Thymus (tissue), 11 donors: Measurements from ENCODE around the gene TRIM72. TPM values are rescaled to one million over a fixed set of nuclear protein-coding genes. Genes with fewer than 3 reads are reported as not detected.
A peak's percentile ranks its signal among the peaks of the same experiment; 100 is the strongest.

Experiments
- DNase-seq, 9 donors: peaks; one replicate each; pipeline ENCODE4 v3.0.0-alpha.2; 2013; ENCODE audit warnings: low spot score in 9 of 9, low read depth in 6 of 9, missing footprints in 1 of 9
- H3K27ac ChIP-seq, 2 donors: one replicate each; pipeline ENCODE4 v1.5.1; 2013; ENCODE audit warnings: control low read depth in 1 of 2, low read depth in 1 of 2, low read length in 1 of 2, mild to moderate bottlenecking in 1 of 2, moderate library complexity in 1 of 2
- H3K27me3 ChIP-seq, 2 donors: one replicate each; pipeline ENCODE4 v1.5.1; 2013; ENCODE audit warnings: low read length in 1 of 2; ENCODE audit not compliant: control insufficient read depth in 2 of 2, insufficient read depth in 1 of 2
- H3K36me3 ChIP-seq, 2 donors: one replicate each; pipeline ENCODE4 v1.5.1; 2013; ENCODE audit warnings: low read length in 1 of 2, mild to moderate bottlenecking in 1 of 2, moderate library complexity in 1 of 2; ENCODE audit not compliant: control insufficient read depth in 2 of 2, insufficient read depth in 2 of 2
- H3K4me1 ChIP-seq, 2 donors: one replicate each; pipeline ENCODE4 v1.5.1; 2013; ENCODE audit warnings: low read length in 2 of 2; ENCODE audit not compliant: control insufficient read depth in 2 of 2, insufficient read depth in 2 of 2
- H3K4me3 ChIP-seq, 2 donors: one replicate each; pipeline ENCODE4 v1.5.1; 2013; ENCODE audit warnings: low read length in 2 of 2, control low read depth in 1 of 2, mild to moderate bottlenecking in 1 of 2
- H3K9me3 ChIP-seq, 2 donors: one replicate each; pipeline ENCODE4 v1.5.1; 2013; ENCODE audit warnings: low read length in 1 of 2, mild to moderate bottlenecking in 1 of 2; ENCODE audit not compliant: control insufficient read depth in 2 of 2, insufficient read depth in 1 of 2
- WGBS: extraction: QIAGEN DNeasy Blood & Tissue Kit; methylation state at CpG from one replicate; pipeline ENCODE4 v1.1.7; 2013; 5-methylcytosine and 5-hydroxymethylcytosine counted together
- polyA plus RNA-seq: library from polyadenylated mRNA; stranded (reverse); fragments of 200-250 nt; gene quantifications from one replicate; pipeline ENCODE4 v1.2.3, GENCODE V29; 2013
- total RNA-seq: library from RNA; stranded (reverse); fragments of 120-200 nt; gene quantifications from one replicate; pipeline ENCODE4 v1.2.4, GENCODE V29; 2013
- donor health status: healthy.

The TRIM72 gene
- total and polyA plus RNA-seq, 2 donors: 0.19 to 0.50 TPM

- Histone ChIP-seq H3K27me3 (no peaks in the 10 kb centered on the region), H3K4me3 (peak overlapping the region; percentile 90 to 99), H3K36me3 (peaks cover 53 to 60% of the 10 kb centered on the region in 2 donors), H3K27ac (no peak overlapping the region), H3K9me3 (no peaks in the 10 kb centered on the region), H3K4me1 (peaks cover 25 to 58% of the 10 kb centered on the region in 2 donors)
- no peak for DNase-seq
- WGBS: 63% methylated on average over 7 of the region's 7 CpGs
Measured at GRCh38 chr16:31182391-31182790, 31.5 kb upstream of the TRIM72 start.

- Histone ChIP-seq H3K27ac (no peak overlapping the region), H3K4me1 (peaks cover 18 to 47% of the 10 kb centered on the region in 2 donors), H3K36me3 (peaks cover 66 to 73% of the 10 kb centered on the region in 2 donors), H3K9me3 (no peaks in the 10 kb centered on the region), H3K27me3 (no peaks in the 10 kb centered on the region), H3K4me3 (no peak overlapping the region)
- 95% methylated on average over 10 of the region's 10 CpGs for WGBS
- DNase-seq: no peak
Measured at GRCh38 chr16:31183432-31184428, 30.2 kb upstream of the TRIM72 start.

- H3K36me3 ChIP-seq: peaks cover 74 to 85% of the 10 kb centered on the region in 2 donors
- no peak overlapping the region for H3K4me3 ChIP-seq
- 98% methylated on average over 14 of the region's 14 CpGs for WGBS
- no peaks in the 10 kb centered on the region for H3K27me3 ChIP-seq
- DNase-seq: no peak
- no peaks in the 10 kb centered on the region for H3K9me3 ChIP-seq
- peaks cover 16 to 39% of the 10 kb centered on the region in 2 donors for H3K4me1 ChIP-seq
- H3K27ac ChIP-seq: no peak overlapping the region
Measured at GRCh38 chr16:31184888-31185287, 29.0 kb upstream of the TRIM72 start.

GRCh38 chr16:31185339-31185738, 28.6 kb upstream of the TRIM72 start:
- Histone ChIP-seq H3K27ac (no peak overlapping the region), H3K4me3 (no peak overlapping the region), H3K27me3 (no peaks in the 10 kb centered on the region), H3K4me1 (peaks cover 16 to 39% of the 10 kb centered on the region in 2 donors), H3K9me3 (no peaks in the 10 kb centered on the region), H3K36me3 (peaks cover 78 to 90% of the 10 kb centered on the region in 2 donors)
- DNase-seq: no peak
- WGBS: 93% methylated on average over 5 of the region's 5 CpGs

GRCh38 chr16:31186176-31186575, 27.7 kb upstream of the TRIM72 start:
- Histone ChIP-seq H3K4me3 (no peak overlapping the region), H3K36me3 (peaks cover 87 to 97% of the 10 kb centered on the region in 2 donors), H3K27ac (no peak overlapping the region), H3K4me1 (peaks cover 16 to 39% of the 10 kb centered on the region in 2 donors), H3K27me3 (no peaks in the 10 kb centered on the region), H3K9me3 (no peaks in the 10 kb centered on the region)
- DNase-seq: peak in 1 of 9 donors; percentile 56
- WGBS: 45% methylated on average over 7 of the region's 7 CpGs

GRCh38 chr16:31186930-31187807, 26.8 kb upstream of the TRIM72 start:
- no peaks in the 10 kb centered on the region for H3K27me3 ChIP-seq
- H3K4me1 ChIP-seq: peaks cover 14 to 30% of the 10 kb centered on the region in 2 donors
- no peak overlapping the region for H3K27ac ChIP-seq
- no peaks in the 10 kb centered on the region for H3K9me3 ChIP-seq
- DNase-seq: no peak
- peaks cover 96 to 99% of the 10 kb centered on the region in 2 donors for H3K36me3 ChIP-seq
- H3K4me3 ChIP-seq: no peak overlapping the region
- WGBS: 97% methylated on average over 10 of the region's 10 CpGs

- no peak overlapping the region for H3K27ac ChIP-seq
- H3K4me3 ChIP-seq: no peak overlapping the region
- peaks cover 8 to 24% of the 10 kb centered on the region in 2 donors for H3K4me1 ChIP-seq
- no peaks in the 10 kb centered on the region for H3K9me3 ChIP-seq
- WGBS: 96% methylated on average over 8 of the region's 8 CpGs
- no peak for DNase-seq
- peaks cover 96 to 99% of the 10 kb centered on the region in 2 donors for H3K36me3 ChIP-seq
- H3K27me3 ChIP-seq: no peaks in the 10 kb centered on the region
Measured at GRCh38 chr16:31187808-31188189, 26.1 kb upstream of the TRIM72 start.

GRCh38 chr16:31188450-31189411, 25.2 kb upstream of the TRIM72 start:
- H3K36me3 ChIP-seq: peaks cover 96 to 99% of the 10 kb centered on the region in 2 donors
- WGBS: 97% methylated on average over 3 of the region's 3 CpGs
- H3K27me3 ChIP-seq: no peaks in the 10 kb centered on the region
- H3K4me3 ChIP-seq: no peak overlapping the region
- H3K27ac ChIP-seq: no peak overlapping the region
- no peaks in the 10 kb centered on the region for H3K9me3 ChIP-seq
- peaks cover 7 to 17% of the 10 kb centered on the region in 2 donors for H3K4me1 ChIP-seq
- DNase-seq: no peak
